GM10266 (cell line): ENCODE measurements around the gene CKS2.
A peak's percentile ranks its signal among the peaks of the same experiment; 100 is the strongest.

Experiments used
- DNase-seq: peaks from one replicate; pipeline ENCODE4 v3.0.0; 2012; ENCODE audit errors: extremely low spot score
- TF ChIP-seq, protein P1 (sequence below): IDR thresholded peaks from 2 replicates; pipeline ENCODE4 v1.5.1; 2012; ENCODE audit warnings: mild to moderate bottlenecking, low read depth; ENCODE audit not compliant: control insufficient read depth, insufficient read depth; ENCODE audit errors: missing control alignments

Gene CKS2

GRCh38 chr9:89319015-89319905, 8.3 kb downstream of the CKS2 start:
- TF ChIP-seq, protein P1, sequence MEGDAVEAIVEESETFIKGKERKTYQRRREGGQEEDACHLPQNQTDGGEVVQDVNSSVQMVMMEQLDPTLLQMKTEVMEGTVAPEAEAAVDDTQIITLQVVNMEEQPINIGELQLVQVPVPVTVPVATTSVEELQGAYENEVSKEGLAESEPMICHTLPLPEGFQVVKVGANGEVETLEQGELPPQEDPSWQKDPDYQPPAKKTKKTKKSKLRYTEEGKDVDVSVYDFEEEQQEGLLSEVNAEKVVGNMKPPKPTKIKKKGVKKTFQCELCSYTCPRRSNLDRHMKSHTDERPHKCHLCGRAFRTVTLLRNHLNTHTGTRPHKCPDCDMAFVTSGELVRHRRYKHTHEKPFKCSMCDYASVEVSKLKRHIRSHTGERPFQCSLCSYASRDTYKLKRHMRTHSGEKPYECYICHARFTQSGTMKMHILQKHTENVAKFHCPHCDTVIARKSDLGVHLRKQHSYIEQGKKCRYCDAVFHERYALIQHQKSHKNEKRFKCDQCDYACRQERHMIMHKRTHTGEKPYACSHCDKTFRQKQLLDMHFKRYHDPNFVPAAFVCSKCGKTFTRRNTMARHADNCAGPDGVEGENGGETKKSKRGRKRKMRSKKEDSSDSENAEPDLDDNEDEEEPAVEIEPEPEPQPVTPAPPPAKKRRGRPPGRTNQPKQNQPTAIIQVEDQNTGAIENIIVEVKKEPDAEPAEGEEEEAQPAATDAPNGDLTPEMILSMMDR = no peak
- no peak for DNase-seq

DNA sequence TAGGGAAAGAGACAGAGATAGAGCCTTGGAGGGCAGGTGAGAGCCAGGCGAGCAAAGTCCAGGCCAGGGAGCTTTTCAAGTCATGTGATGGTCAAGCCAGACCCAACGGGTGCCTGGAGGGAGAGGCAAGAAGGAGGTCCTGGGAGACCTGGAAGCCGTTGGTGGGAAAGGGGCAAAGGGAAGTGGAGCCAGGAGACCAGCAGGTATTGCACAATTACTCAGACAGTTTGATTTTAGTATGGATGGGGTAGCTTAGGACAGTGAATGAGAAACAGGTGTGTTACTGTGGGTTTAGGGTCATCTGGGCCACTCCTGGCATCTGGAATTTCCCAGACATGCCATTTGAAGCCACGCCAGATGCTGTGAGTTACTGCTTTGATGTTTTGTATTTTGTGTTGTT, 12.4 kb downstream of the CKS2 start:
- DNase-seq = no peak
- TF ChIP-seq, protein P1 = no peak

DNA sequence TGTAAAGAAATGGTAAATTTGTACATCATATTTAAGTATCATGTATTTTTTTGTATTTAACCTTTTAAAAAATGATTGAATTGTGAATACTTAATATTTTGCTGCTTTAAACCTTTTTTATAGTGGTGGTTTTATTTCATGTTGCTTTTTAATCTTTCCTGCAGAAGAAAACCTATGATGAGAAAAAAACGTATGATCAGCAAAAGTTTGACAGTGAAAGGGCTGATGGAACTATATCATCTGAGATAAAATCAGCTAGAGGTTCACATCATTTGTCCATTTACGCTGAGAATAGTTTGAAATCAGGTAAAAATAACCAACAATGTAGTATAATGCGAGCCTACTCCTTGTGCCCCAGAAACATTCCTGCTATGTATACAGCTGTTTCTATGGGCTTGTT, 14.7 kb downstream of the CKS2 start:
- TF ChIP-seq, protein P1 = no peak
- DNase-seq = no peak

- DNase-seq = no peak
Observed at GRCh38 chr9:89328064-89328463, 17.1 kb downstream of the CKS2 start.

GRCh38 chr9:89329917-89330316, 18.9 kb downstream of the CKS2 start:
- DNase-seq = no peak
- TF ChIP-seq, protein P1 = no peak

More at GRCh38 chr9:89328064-89328463, 17.1 kb downstream of the CKS2 start:
- TF ChIP-seq, protein P1 = no peak

DNA sequence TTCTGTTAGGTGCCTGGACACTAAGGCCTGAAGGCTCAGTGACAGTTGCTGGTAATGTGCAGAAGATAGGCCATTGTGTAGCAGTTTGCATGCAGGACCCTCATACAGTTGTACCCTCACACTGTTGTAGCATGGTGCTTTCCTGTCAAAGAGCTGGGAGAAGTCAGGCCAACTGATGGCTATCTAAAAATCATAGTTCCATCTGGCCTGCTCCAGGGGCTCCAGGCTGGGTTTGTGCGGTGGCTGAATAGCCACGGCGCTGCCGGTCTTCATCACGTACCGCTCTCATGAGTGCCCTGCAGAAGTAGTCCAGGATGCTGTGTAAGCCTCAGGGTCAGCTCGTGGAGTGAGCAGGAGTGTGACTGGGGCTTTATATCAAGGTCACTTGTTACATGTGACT, 19.5 kb downstream of the CKS2 start:
- TF ChIP-seq, protein P1 = no peak
- no peak for DNase-seq

- TF ChIP-seq, protein P1 = no peak
- DNase-seq = peak; percentile 25
Observed at GRCh38 chr9:89339807-89340206, 28.8 kb downstream of the CKS2 start.
